Measurements from ENCODE around the gene SGPP2. TPM values are rescaled to one million over a fixed set of nuclear protein-coding genes. Genes with fewer than 3 reads are reported as not detected.

Gene SGPP2
- total RNA-seq, 2 donors from 2014 or later = 0.28 TPM; not detected in 1

DNA sequence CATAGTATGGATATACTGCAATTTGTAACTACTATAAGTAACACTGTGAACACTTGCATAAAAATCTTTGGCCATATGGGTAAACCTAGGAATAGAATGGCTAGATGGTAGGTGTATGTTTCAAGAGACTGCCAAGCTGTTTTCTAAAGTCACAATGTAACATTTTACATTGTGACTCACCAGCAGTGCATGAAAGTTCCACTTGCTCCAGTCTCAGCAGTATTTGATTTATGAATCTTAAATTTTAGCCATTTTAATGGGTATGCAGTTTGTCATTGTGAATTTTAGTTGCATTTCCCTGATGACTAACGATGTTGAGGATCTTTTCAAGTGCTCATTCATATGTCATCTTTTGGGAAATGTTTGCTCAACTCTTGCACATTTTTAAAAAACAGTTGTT is 145.5 kb downstream of the SGPP2 start:
- H3K36me3 ChIP-seq = no peaks in the 10 kb centered on the region
- TF ChIP-seq, protein P1, sequence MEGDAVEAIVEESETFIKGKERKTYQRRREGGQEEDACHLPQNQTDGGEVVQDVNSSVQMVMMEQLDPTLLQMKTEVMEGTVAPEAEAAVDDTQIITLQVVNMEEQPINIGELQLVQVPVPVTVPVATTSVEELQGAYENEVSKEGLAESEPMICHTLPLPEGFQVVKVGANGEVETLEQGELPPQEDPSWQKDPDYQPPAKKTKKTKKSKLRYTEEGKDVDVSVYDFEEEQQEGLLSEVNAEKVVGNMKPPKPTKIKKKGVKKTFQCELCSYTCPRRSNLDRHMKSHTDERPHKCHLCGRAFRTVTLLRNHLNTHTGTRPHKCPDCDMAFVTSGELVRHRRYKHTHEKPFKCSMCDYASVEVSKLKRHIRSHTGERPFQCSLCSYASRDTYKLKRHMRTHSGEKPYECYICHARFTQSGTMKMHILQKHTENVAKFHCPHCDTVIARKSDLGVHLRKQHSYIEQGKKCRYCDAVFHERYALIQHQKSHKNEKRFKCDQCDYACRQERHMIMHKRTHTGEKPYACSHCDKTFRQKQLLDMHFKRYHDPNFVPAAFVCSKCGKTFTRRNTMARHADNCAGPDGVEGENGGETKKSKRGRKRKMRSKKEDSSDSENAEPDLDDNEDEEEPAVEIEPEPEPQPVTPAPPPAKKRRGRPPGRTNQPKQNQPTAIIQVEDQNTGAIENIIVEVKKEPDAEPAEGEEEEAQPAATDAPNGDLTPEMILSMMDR (IDR thresholded peaks at IDR 0.05) = no peak
- DNase-seq (ENCODE audit: low spot score) (no peak), ATAC-seq (ENCODE audit: insufficient number of reproducible peaks, low FRiP score, low read depth) (no peak)
- no peak overlapping the region for H3K27ac ChIP-seq
- peaks cover 7 to 15% of the 10 kb centered on the region in 2 donors for H3K4me1 ChIP-seq (ENCODE audit: control insufficient read depth in 1 of 2, low read depth in 2 of 2)
- H3K27me3 ChIP-seq (replicated peaks; ENCODE audit: insufficient read depth) = no peaks in the 10 kb centered on the region
- H3K9me3 ChIP-seq = no peaks in the 10 kb centered on the region
- no peak overlapping the region for H3K4me3 ChIP-seq

DNA sequence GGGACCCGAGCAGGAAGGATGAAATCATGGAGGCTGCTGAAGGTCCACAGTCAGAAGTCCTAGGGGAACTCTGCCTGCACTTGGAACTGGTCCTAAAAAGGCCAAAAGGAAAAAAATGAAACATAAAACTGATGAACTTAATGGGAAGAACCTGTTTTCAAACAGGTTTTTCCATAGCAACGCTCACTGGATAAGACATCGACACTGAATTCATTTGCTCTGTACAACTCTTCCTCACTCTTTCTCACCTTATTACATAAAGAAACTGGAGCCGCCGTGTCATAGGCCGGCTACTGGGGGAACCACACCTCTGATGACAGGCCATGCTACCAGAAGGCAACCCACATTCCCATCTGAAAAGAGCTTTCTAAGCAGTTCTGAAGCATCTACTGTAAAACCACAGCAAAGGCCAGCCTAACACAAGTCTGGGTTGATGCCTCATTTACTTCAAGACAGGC is 147.9 kb downstream of the SGPP2 start:
- Histone ChIP-seq H3K27ac (no peak overlapping the region), H3K4me1 (ENCODE audit: control insufficient read depth in 1 of 2, low read depth in 2 of 2) (peaks cover 7 to 15% of the 10 kb centered on the region in 2 donors), H3K27me3 (replicated peaks; ENCODE audit: insufficient read depth) (no peaks in the 10 kb centered on the region), H3K36me3 (no peaks in the 10 kb centered on the region), H3K9me3 (no peaks in the 10 kb centered on the region), H3K4me3 (no peak overlapping the region)
- TF ChIP-seq, protein P1 (IDR thresholded peaks at IDR 0.05) = no peak
- no peak for ATAC-seq (ENCODE audit: insufficient number of reproducible peaks, low FRiP score, low read depth)
- no peak for DNase-seq (ENCODE audit: low spot score)

DNA sequence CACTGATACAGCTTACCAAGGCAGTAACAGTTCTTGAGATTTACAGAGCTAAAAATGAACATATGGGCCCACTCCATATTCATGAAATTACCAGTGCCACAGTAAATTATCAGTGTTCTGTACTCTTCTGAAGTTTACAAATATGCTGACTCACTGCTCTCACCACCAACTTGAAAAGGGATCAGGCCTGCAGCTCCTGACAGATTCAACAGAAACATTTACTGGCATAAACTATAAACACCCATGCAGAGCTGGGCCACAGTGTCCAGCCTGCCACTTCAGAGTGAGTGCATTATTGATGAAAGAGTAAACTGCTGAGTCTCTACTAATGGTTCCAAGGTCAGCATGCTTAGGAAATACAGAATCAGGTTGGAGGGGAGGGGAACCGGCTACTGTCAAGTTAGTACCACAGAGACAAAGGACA is 148.4 kb downstream of the SGPP2 start:
- H3K4me3 ChIP-seq = no peak overlapping the region
- H3K27ac ChIP-seq = no peak overlapping the region
- H3K36me3 ChIP-seq = no peaks in the 10 kb centered on the region
- H3K4me1 ChIP-seq (ENCODE audit: control insufficient read depth in 1 of 2, low read depth in 2 of 2) = peaks cover 7 to 15% of the 10 kb centered on the region in 2 donors
- TF ChIP-seq, protein P1 (IDR thresholded peaks at IDR 0.05) = no peak
- H3K9me3 ChIP-seq = no peaks in the 10 kb centered on the region
- no peaks in the 10 kb centered on the region for H3K27me3 ChIP-seq (replicated peaks; ENCODE audit: insufficient read depth)
- ATAC-seq (ENCODE audit: insufficient number of reproducible peaks, low FRiP score, low read depth) (no peak), DNase-seq (ENCODE audit: low spot score) (no peak)

DNA sequence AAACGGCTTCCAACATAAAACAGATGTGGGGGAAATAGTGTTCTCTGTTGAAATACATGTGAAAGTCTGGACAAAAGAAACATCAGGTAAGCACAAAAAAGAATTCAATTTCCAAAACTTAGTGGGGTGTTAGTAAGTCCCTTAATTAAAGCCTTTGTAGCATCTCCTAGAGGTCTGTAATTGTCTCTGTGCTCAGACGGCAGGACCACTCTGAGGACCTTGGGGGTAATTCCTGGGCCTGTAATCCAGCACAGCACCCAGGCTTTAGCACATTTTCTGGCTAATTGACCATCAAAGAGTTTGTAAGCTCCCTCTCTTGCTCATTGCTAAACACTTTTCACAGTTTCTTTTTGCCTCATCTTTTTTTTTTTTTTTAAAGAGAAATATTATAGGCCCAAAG is 151.3 kb downstream of the SGPP2 start:
- ATAC-seq (ENCODE audit: insufficient number of reproducible peaks, low FRiP score, low read depth) = no peak
- no peaks in the 10 kb centered on the region for H3K9me3 ChIP-seq
- no peak overlapping the region for H3K27ac ChIP-seq
- no peaks in the 10 kb centered on the region for H3K27me3 ChIP-seq (replicated peaks; ENCODE audit: insufficient read depth)
- TF ChIP-seq, protein P1 (IDR thresholded peaks at IDR 0.05) = no peak
- DNase-seq (ENCODE audit: low spot score) = no peak
- H3K4me1 ChIP-seq (ENCODE audit: control insufficient read depth in 1 of 2, low read depth in 2 of 2) = peaks cover 7 to 15% of the 10 kb centered on the region in 2 donors
- H3K36me3 ChIP-seq = no peaks in the 10 kb centered on the region
- no peak overlapping the region for H3K4me3 ChIP-seq

DNA sequence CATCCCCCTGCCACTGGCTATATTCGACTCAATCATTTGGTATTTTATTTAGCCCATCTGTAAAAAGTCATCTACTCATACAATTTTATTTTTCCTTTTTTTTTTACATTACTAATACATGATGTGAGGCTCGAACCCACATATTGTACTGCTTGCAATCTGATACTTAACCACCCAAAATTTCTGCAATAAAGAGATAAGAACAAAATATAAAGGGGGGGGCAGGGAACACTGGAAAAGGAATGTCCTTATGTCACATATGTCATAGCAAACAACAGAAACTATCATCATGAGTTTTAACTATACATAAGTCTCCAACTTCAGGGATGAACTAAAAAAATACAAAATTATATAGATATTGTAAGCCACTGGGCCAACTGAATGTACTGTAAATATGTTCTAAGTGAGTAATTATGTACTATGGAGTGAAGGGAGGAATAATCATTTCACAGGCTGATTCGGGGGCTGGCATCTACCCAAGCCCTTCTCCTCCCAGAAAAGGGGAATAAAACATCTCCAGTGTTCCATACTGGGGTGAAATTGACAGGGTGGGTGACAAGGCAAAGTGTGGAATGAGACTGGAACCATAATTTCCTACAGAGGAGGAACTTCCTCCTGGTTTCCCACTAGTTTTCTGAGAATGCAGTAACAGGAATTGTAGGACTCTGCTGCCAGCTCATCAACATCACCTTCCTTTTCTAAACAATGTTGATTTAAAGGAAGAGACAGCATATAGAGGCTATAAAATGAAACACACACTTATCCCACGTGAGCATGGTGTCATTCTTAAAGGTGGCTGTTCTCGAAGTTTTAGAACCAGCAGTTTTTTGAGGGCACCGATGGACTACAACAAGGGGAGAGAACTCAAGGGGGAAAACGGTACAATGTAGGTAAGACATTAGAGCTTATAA is 152.1 kb downstream of the SGPP2 start:
- Histone ChIP-seq H3K36me3 (no peaks in the 10 kb centered on the region), H3K9me3 (no peaks in the 10 kb centered on the region), H3K4me3 (no peak overlapping the region), H3K27ac (no peak overlapping the region), H3K4me1 (ENCODE audit: control insufficient read depth in 1 of 2, low read depth in 2 of 2) (peaks cover 7 to 15% of the 10 kb centered on the region in 2 donors), H3K27me3 (replicated peaks; ENCODE audit: insufficient read depth) (no peaks in the 10 kb centered on the region)
- TF ChIP-seq, protein P1 (IDR thresholded peaks at IDR 0.05) = no peak
- DNase-seq (ENCODE audit: low spot score) (no peak), ATAC-seq (ENCODE audit: insufficient number of reproducible peaks, low FRiP score, low read depth) (no peak)
